NCI-H82 (cell line): ENCODE data around the gene AQP7.
"Not testable (repeated sequence)": the region's sequence is repeated elsewhere in the genome, so short reads cannot be mapped to it uniquely, and the experiment has no call there.

Experiments used
- DNase-seq: peaks from one replicate; lab custom pipeline; 2025; lab: John Stamatoyannopoulos, UW

The AQP7 gene

DNA sequence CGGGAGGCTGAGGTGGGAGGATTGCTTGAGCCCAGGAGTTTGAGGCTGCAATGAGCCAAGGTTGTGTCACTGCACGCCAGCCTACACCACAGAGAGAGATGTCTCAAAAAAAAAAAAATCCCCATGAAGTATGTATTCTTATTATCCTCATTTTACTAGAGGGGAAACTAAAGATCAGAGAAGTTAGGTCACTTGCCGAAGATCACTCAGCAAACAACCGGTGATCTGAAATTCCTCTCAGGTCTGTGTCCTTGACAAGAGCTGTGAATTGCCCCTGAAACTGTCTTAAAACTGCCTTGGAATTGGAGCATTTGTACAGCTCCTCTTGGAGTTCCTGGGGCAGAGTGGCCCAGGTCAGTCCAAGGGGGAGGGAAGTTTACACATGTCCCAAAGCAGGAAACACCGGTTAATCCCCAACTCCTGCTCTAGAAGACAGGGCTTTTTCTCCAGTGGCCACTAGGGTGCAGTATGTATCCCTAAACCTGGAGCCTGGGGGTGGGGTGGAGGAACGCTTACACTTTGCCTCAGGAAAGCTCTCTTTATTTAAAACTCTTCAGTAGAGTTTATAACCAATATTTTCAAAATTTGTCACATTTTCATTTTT is 27.6 kb downstream of the AQP7 start:
- peak; percentile 88 for DNase-seq

DNA sequence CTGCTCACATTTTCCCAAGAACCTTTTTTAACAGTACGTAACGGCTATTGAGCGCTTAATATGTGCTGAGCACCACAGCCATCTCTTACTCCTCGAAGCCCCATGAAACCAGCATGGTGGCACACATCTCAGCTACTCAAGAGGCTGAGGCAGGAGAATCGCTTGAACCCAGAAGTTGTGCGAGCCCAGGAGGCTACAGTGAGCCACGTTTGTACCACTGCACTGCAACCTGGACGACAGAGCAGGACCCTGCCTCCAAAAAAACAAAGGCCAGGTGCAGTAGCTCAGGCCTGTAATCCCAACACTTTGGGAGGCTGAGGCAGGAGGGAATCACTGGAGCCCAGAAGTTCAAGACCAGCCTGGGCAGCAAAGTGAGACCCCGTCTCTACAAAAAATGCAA is 28.2 kb downstream of the AQP7 start:
- DNase-seq = no peak

DNA sequence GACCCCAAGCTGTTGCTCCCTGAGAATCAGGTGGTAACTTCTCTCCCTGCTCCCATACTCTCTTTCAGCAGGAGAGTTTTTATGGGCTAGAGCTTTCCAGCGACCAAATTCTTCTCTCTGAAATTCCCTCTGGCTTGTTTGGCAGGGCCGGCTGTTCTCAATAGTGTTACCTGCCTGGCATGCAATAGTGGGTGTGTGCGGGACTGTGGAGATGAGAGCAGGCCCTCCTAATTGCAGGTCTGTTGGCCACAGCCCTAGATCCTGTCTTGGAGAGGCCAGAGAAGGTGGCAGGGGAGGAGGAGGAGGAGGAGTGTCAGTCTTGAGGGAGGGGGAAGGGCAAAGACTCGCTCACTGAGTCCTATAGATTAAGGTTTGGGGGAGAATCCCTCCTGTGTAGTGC is 29.5 kb downstream of the AQP7 start:
- no peak for DNase-seq

GRCh38 chr9:33366979-33367480 is 35.3 kb downstream of the AQP7 start:
- no peak for DNase-seq

DNA sequence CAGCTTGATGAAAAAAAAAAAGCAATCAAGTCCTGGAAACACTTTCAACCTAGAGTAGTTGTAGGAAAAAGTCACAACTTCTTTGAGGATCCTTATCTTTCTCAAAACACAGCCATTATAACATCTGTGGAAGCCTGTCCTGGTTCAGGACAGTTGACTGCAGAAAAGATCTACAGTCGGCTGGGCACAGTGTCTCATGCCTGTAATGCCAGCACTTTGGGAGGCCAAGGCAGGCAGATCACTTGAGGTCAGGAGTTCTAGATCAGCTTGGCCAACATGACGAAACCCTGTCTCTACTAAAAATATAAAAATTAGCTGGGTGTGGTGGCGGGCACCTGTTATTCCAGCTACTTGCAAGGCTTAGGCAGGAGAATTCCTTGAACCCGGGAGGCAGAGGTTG is 37.6 kb downstream of the AQP7 start:
- not testable (repeated sequence) for DNase-seq

DNA sequence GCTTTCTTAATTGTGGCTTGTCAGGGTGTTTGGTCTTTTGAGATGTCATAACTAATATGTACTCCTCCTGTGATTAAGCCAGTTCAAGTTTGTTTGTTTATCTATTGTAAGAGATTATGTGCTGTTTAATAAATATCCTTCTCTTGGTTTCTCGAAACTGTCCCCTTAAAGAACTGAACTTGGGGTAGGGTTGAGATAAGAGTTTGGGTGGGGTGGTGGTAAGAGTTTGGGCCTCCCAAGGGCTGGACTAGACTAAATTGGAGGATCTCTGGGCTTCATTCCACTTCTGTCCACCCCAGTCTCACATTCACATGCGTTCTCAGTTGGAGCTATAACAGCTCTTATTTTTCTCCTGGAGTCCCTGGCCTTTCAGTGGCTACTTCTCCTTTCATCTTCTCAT is 38.2 kb downstream of the AQP7 start:
- DNase-seq = no peak

GRCh38 chr9:33358641-33359040 is 43.7 kb downstream of the AQP7 start:
- DNase-seq = not testable (repeated sequence)

DNA sequence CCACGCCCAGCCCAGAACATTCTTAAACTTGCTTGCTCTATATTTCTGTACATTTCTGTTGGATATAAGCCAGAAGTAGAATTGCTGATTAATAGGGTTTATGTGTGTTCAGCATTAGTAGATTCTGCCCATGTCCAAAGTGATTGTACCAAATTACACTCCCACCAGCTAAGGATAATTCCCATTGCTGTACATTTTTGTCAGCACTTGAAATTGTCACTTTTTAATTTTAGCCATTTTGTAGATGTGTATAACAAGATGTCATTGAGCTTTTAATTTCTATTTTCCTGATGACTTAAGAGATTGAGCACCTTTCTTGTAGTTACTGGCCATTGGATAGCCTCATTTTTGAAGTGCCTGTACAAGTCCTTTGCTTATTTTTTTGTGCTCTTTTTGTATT is 46.4 kb downstream of the AQP7 start:
- DNase-seq = no peak

DNA sequence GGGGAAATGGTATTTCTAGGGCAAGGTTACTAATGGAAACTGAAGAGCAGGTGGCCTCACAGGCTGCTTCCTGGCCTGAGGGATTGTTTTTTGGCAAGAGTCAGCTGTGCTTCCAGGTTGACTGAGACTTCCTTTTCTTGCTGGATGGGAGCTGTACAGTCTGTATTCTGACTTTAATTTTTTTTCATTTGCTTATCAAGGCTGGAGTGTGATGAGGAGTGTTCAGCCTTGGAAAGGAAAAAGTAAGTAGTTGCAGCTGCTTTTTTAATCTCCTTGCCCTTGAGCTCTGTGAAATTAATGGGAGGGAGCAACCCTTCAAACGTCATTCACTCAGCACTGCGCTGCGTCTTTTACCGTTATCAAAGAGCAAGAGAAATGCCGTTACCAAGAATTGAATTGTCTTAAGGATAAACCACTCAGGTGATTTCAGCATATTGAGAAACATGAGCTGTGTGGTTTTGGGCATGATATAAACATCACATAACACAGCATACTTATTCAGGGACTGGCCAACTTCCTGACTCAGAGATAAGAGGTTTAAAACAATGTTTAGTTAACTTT is 47.6 kb downstream of the AQP7 start:
- DNase-seq = peak; percentile 27

DNA sequence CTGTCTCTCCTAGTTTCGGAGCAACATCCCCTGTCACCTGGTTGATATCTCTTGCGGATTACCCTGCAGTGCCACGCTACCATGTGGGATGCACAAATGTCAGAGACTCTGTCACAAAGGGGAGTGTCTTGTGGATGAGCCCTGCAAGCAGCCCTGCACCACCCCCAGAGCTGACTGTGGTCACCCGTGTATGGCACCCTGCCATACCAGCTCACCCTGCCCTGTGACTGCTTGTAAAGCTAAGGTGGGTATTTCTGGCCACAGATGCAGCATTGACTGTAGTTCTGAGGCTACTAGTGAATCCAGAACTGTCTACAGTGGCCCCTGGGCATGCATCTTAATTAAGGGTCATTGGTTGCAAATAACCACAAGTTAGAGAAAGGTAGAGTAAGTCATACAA is 50.8 kb downstream of the AQP7 start:
- no peak for DNase-seq

- no peak for DNase-seq
These were observed 52.1 kb downstream of the AQP7 start for GRCh38 chr9:33350310-33350709.

DNA sequence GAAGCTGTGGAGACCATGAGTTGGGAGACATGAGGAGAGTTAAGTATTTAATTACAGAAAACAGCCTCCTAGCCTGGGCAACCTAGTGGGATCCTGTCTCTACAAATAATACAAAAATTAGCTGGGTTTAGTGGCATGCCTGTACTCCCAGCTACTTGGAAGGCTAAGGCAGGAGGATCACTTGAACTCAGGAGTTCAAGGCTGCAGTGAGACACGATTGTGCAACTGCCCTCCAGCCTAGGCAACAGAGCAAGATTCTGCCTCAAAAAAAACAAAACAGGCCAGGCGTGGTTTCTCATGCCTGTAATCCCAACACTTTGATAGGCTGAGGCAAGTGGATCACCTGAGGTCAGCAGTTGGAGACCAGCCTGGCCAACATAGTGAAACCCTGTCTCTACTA is 52.6 kb downstream of the AQP7 start:
- DNase-seq = no peak

GRCh38 chr9:33348998-33349397 is 53.4 kb downstream of the AQP7 start:
- DNase-seq = no peak

- DNase-seq = no peak
These were observed 55.8 kb downstream of the AQP7 start for GRCh38 chr9:33346564-33346963.

DNA sequence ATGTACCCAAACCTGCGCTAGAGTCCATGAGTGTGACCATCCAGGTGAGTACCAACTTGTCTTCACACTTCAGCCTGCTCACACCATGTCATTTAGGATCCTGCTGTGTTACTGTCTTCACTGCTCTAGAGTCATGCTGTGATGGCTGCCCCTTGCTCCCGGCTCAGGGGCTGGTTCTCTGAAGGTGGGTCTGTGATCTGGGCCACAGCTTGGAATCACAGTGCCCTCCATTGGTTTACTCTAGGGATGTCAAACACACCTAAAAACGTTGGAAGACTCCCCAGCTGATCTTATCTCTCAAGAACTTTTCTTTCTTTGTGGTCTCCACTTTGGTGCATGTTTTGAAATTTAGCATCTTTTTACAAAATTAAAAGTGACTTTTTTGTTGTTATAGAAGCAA is 58.2 kb downstream of the AQP7 start:
- no peak for DNase-seq

GRCh38 chr9:33341182-33341581 is 61.2 kb downstream of the AQP7 start:
- no peak for DNase-seq

- DNase-seq = no peak
These were observed 62.2 kb downstream of the AQP7 start for GRCh38 chr9:33340186-33340585.
